ENCODE data around the gene STK40. TPM values are rescaled to one million over a fixed set of nuclear protein-coding genes. Genes with fewer than 3 reads are reported as not detected.

STK40 gene
- total RNA-seq, 1 experiment from 2014 or later: 49.6 TPM

- no peak for ATAC-seq
- POLR2A ChIA-PET: no interaction called here
- TF ChIP-seq TCF7L2 (IDR thresholded peaks at IDR 0.05; ENCODE audit: low read depth, low read length) (no peak), REST (IDR thresholded peaks at IDR 0.05; ENCODE audit: insufficient read depth in 1 of 2, low read depth in 2 of 2, low read length in 1 of 2) (no peak), POLR2AphosphoS5 (IDR thresholded peaks at IDR 0.05; ENCODE audit: low read depth, low read length) (no peak), SIN3A (IDR thresholded peaks at IDR 0.05; ENCODE audit: borderline replicate concordance, insufficient read depth, low read depth, low read length) (no peak)
- TF ChIP-seq, protein P1, sequence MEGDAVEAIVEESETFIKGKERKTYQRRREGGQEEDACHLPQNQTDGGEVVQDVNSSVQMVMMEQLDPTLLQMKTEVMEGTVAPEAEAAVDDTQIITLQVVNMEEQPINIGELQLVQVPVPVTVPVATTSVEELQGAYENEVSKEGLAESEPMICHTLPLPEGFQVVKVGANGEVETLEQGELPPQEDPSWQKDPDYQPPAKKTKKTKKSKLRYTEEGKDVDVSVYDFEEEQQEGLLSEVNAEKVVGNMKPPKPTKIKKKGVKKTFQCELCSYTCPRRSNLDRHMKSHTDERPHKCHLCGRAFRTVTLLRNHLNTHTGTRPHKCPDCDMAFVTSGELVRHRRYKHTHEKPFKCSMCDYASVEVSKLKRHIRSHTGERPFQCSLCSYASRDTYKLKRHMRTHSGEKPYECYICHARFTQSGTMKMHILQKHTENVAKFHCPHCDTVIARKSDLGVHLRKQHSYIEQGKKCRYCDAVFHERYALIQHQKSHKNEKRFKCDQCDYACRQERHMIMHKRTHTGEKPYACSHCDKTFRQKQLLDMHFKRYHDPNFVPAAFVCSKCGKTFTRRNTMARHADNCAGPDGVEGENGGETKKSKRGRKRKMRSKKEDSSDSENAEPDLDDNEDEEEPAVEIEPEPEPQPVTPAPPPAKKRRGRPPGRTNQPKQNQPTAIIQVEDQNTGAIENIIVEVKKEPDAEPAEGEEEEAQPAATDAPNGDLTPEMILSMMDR (IDR thresholded peaks at IDR 0.05): no peak
- peaks cover 43% of the 10 kb centered on the region for H3K4me1 ChIP-seq (ENCODE audit: control insufficient read depth, insufficient read depth, low read length)
- no peaks in the 10 kb centered on the region for H3K27me3 ChIP-seq (ENCODE audit: control insufficient read depth, insufficient read depth, low read length)
- intact Hi-C loops (cut with micrococcal nuclease; ENCODE audit: unreplicated experiment): no loop called here
- no peaks in the 10 kb centered on the region for H3K9me3 ChIP-seq (ENCODE audit: control insufficient read depth, insufficient read depth, low read depth, low read length)
- BruUV-seq (replicated peaks): no TSS peak
- H3K4me3 ChIP-seq (ENCODE audit: low read depth in 2 of 2, low read length in 2 of 2): no peak overlapping the region
- no peak for DNase-seq (ENCODE audit: low read depth, low spot score)
- in situ Hi-C loops (cut with HindIII; ENCODE audit: low pct_unique_long_range_greater_than_20kb, low sequenced_read_pairs): no loop called here
- CTCF ChIA-PET: interaction anchor here (0.6 kb wide), 2 partner anchors 10 to 78 kb away, joined by 3 to 4 read pairs; no protein-coding TSS in a partner anchor
- H3K36me3 ChIP-seq (ENCODE audit: control insufficient read depth, insufficient read depth, low read length): no peaks in the 10 kb centered on the region; the same call in 1 of the 2 replicates
- no peak overlapping the region for H3K27ac ChIP-seq (ENCODE audit: low read length)
Observed at GRCh38 chr1:36382231-36382630, 3.5 kb downstream of the STK40 start.

DNA sequence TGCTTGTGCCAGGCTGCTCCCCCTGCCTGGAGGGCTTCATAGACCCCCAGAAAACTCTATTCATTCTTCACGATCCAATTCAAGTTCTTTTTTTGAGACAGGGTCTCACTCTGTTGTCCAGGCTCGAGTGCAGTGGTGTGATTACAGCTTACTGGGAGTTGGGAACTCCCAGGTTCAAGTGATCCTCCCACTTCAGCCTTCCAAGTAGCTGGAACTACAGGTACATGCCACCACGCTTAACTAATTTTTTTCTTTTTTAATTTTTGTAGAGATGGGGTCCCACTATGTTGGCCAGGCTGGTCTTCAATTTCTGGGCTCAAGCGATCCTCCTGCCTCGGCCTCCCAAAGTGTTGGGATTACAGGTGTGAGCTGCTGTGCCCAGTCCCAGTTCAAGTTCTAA lies 4.3 kb downstream of the STK40 start:
- no peaks in the 10 kb centered on the region for H3K27me3 ChIP-seq (ENCODE audit: control insufficient read depth, insufficient read depth, low read length)
- no peak for TF ChIP-seq POLR2AphosphoS5 (IDR thresholded peaks at IDR 0.05; ENCODE audit: low read depth, low read length)
- TF ChIP-seq TCF7L2 (IDR thresholded peaks at IDR 0.05; ENCODE audit: low read depth, low read length): no peak
- TF ChIP-seq, protein P1 (IDR thresholded peaks at IDR 0.05): no peak
- no peak for TF ChIP-seq SIN3A (IDR thresholded peaks at IDR 0.05; ENCODE audit: borderline replicate concordance, insufficient read depth, low read depth, low read length)
- TF ChIP-seq REST (IDR thresholded peaks at IDR 0.05; ENCODE audit: insufficient read depth in 1 of 2, low read depth in 2 of 2, low read length in 1 of 2): no peak
- intact Hi-C loops (cut with micrococcal nuclease; ENCODE audit: unreplicated experiment) (no loop called here), in situ Hi-C loops (cut with HindIII; ENCODE audit: low pct_unique_long_range_greater_than_20kb, low sequenced_read_pairs) (no loop called here)
- no peak overlapping the region for H3K4me3 ChIP-seq (ENCODE audit: low read depth in 2 of 2, low read length in 2 of 2)
- DNase-seq (ENCODE audit: low read depth, low spot score) (no peak), ATAC-seq (no peak)
- no peak overlapping the region for H3K27ac ChIP-seq (ENCODE audit: low read length)
- H3K4me1 ChIP-seq (ENCODE audit: control insufficient read depth, insufficient read depth, low read length): peaks cover 40% of the 10 kb centered on the region
- CTCF ChIA-PET: no interaction called here
- no peaks in the 10 kb centered on the region; the same call in 1 of the 2 replicates for H3K36me3 ChIP-seq (ENCODE audit: control insufficient read depth, insufficient read depth, low read length)
- POLR2A ChIA-PET: no interaction called here
- no peaks in the 10 kb centered on the region for H3K9me3 ChIP-seq (ENCODE audit: control insufficient read depth, insufficient read depth, low read depth, low read length)
- no TSS peak for BruUV-seq (replicated peaks)

Measured in Panc1 (cell line).